Epithelial cell of proximal tubule (primary cell): ENCODE data around the gene MLPH. TPM values are rescaled to one million over a fixed set of nuclear protein-coding genes. Genes with fewer than 3 reads are reported as not detected.

Source experiments
- DNase-seq: peaks from one replicate; pipeline ENCODE4 v3.0.0-alpha.2; 2011; ENCODE audit warnings: low read depth
- H3K4me3 ChIP-seq: 2 replicates; pipeline ENCODE4 v1.5.1; 2011; ENCODE audit warnings: low read depth, mild to moderate bottlenecking, low read length
- total RNA-seq: library from RNA; depleted of rRNA; stranded (reverse); fragments of >200 nt; gene quantifications from 2 replicates; pipeline ENCODE4 v1.2.3, GENCODE V29; 2015
- TF ChIP-seq, protein P1 (sequence below): conservative IDR thresholded peaks from 2 replicates; pipeline ENCODE4 v1.5.1; 2012; ENCODE audit warnings: low read depth, mild to moderate bottlenecking, low read length

The MLPH gene
- total RNA-seq, 1 donor from 2014 or later, result 36.0 TPM

DNA sequence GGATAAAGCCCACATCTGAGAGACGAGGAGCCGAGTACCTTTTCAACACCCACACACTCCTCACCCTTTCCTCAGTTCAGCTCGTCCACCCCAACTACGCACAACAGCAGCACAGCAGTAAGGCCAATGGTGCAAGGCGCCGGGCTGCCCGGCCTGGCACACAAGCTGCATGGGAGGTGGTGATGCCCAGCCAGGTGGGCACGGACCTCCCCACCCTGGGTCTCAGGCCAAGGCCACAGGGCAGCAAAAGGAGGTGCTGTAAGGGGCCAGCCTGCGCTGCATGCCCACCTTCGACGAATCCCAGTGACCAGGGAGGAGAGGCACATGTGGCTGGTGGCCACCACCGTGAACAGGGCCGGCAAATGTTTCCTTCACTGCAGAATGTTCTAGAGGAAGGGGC is 36.5 kb upstream of the MLPH start:
- TF ChIP-seq, protein P1, sequence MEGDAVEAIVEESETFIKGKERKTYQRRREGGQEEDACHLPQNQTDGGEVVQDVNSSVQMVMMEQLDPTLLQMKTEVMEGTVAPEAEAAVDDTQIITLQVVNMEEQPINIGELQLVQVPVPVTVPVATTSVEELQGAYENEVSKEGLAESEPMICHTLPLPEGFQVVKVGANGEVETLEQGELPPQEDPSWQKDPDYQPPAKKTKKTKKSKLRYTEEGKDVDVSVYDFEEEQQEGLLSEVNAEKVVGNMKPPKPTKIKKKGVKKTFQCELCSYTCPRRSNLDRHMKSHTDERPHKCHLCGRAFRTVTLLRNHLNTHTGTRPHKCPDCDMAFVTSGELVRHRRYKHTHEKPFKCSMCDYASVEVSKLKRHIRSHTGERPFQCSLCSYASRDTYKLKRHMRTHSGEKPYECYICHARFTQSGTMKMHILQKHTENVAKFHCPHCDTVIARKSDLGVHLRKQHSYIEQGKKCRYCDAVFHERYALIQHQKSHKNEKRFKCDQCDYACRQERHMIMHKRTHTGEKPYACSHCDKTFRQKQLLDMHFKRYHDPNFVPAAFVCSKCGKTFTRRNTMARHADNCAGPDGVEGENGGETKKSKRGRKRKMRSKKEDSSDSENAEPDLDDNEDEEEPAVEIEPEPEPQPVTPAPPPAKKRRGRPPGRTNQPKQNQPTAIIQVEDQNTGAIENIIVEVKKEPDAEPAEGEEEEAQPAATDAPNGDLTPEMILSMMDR, result no peak
- DNase-seq, result no peak
- H3K4me3 ChIP-seq, result no peak overlapping the region

DNA sequence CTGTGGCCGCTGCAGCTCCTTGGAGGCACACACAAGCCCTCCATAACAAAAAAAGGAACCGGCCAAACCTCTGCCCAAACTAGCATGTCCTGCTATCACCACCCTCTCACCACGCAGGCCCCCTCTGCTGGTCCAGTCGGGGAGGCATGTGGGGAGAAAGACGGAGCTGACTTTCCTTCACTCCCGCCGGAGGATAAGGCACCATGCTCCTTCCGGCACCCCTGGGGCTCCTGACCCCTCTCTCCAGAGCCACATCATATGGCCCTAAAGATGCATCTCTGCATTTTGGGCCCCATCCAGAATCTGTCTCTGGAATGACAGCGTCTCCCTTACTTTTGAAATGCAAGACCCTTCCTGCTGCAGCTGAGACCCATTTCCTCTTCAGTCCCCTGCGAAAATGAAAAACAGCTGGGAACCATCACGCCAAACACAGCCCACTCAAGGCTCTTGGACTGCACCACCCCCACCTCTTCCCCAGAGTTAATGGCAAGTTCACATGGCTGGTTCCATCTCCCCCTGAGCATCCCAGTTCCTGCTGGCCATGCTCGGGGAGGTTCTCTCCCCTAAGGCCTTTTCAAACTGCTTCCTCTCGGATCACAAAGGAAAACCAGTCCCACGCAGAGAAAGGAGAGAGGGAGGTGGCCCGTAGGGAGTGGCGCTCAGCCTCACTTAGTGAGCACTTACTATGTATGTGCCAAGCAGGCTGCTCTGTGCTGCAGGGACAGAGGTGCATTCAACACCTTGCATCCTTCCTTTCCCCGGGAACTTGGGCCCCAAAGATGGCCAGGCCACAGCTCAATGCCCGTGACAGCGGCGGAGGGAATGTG is 35.2 kb upstream of the MLPH start:
- no peak overlapping the region for H3K4me3 ChIP-seq
- TF ChIP-seq, protein P1, result peak; percentile 26
- DNase-seq, result no peak

DNA sequence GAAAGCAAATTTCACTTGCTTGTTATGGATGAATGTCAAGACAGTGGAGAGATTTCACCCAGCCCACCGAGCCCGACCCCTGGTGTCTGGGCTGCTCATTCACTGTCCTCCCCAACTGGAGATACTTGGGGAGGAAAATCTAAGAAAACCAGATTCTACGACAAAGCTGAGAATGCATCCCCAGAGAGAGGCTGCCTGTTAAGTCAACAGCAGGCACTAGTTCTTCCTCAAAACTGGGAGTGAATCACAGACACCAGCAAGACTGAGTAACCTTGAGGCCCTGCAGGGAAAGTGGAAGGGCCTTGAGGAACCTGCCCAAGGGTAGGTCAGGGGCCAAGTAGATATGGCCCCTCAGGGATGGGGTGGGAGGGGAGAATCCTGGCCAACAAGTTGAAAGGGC is 34.2 kb upstream of the MLPH start:
- no peak overlapping the region for H3K4me3 ChIP-seq
- DNase-seq, result no peak
- TF ChIP-seq, protein P1, result no peak

DNA sequence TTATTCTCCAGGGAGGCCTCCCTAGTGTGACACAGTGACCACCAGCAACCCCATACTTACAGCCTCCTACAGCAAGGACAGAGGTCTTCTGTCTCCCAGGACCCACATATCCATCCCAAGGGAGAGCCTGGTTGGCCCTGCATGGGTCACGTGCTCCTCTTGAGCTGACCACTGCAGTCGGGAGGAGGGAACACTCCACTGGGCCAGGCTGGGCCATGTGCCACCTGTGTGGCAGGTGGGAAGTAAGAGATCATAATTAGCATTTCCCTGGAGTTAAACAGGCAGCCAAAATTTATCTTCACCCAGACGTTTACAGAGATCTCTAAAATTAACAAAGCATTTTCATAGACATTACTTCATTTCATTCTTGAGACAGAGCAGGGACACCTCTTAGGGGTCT is 33.4 kb upstream of the MLPH start:
- no peak for DNase-seq
- H3K4me3 ChIP-seq, result no peak overlapping the region
- TF ChIP-seq, protein P1, result no peak

DNA sequence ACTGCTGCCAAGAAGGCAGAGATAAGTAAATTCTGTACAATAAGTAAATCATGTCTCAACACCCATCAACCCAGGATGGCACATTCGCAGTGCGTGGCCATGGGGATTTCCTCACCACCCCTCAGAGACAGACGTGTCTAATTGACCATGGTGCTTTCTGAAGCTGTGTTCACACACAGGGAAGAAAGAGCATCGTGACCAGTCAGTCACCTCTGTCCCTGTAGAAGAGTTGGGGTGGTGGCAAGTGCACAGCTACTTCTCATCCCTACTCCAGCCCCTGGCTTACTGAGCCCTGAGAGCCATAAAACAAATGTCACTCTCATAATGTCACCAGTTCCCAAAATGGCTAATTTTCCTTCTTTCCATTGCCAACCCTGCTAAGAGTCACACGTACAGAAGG is 31.3 kb upstream of the MLPH start:
- no peak overlapping the region for H3K4me3 ChIP-seq
- TF ChIP-seq, protein P1, result no peak
- DNase-seq, result no peak

DNA sequence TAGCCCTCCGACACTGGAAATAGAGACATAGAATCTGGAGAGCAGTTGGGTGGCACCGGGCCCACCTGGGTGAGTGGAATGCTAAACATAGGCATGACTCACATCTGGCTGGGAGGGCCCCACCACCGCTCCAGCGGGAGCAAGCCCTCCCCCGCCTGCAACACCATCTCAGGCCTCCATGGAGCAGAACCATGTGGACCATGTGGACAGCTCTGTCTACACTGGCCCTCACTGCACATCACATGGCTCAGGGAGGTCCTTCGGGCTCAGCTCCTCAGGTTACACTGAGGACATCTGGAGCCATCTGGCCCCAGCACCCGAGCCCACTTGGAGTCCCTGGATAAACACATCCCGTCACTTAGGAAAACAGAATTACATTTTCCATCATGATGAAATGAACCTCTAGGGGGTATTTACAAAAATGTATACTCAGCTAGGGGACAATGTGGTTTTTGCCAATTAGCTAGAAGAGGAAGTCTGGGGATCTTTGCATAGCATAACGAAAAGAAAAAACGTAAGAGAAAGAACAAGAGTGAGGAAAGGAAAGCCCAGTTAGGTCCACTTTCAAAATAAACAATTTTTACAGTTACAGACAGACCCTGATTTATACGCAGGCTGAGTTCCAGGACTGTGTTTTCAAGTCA is 30.7 kb upstream of the MLPH start:
- DNase-seq, result no peak
- TF ChIP-seq, protein P1, result no peak
- no peak overlapping the region for H3K4me3 ChIP-seq
